Prostate gland (tissue), 2 donors: ENCODE results near the gene TCF7L2.

Experiments
- POLR2A ChIP-seq: fragments of 450-650 bp; IDR thresholded peaks from one replicate; pipeline ENCODE4 v1.6.1; 2016; ENCODE audit warnings: antibody characterized with exemption, mild to moderate bottlenecking
- POLR2AphosphoS5 ChIP-seq: sonication (generic); formaldehyde crosslinking; IDR thresholded peaks from one replicate; pipeline ENCODE4 v1.6.1; 2017; ENCODE audit warnings: antibody characterized with exemption
- TF ChIP-seq, protein P1 (sequence below), 4 experiments: fragments of 200-600 bp in 2 of 4; fragments of 450-650 bp in 2 of 4; sonication (generic) in 2 of 4; IDR thresholded peaks; 1 replicate in 3 of 4; 2 replicates in 1 of 4; pipeline ENCODE4 v1.5.1; 2016 to 2019; ENCODE audit warnings: antibody characterized with exemption in 4 of 4, mild to moderate bottlenecking in 2 of 4, moderate library complexity in 2 of 4

DNA sequence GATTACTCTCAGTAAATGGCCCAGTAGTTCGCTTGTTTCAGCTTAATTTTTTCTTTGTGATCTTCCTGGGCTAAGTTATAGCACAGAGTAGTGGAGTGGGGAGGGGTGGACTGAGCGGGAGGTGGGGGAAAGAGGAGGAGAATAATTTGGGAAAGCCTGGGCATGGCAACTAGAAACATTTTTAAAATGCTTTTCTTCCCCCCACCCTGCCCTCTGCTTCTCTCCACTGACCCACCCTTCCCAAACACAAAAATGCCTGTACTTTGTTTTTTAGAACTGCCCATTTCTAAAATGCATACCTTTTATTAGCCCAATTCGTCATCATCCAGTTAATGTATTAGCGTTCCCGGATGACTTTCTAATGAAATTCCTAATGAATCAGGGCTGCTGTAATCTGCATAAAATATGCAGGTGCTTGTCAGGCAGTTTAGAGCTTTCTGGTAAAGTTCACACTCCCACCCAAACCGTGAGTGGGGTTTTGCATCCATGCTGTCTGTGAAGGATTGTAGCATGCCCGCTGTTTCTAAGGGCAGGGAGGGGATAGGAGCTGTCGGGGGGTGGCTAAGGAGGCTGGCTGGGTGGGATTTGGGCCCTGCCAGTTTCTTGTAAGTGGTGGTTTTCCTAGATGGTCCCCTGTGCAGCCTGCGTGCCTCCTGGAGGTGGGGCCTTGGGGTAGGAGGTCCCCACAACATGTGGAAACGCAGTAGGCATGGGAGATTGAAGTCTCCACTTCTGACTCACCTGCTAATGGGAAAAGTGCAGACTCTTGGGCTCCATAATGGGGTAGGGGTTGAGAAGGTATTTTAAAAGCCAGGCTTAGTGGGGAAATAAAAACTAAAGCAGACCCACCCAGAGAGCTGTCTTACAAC is 190.3 kb downstream of the TCF7L2 start:
- no peak for TF ChIP-seq POLR2A
- TF ChIP-seq POLR2AphosphoS5 = no peak
- TF ChIP-seq, protein P1, sequence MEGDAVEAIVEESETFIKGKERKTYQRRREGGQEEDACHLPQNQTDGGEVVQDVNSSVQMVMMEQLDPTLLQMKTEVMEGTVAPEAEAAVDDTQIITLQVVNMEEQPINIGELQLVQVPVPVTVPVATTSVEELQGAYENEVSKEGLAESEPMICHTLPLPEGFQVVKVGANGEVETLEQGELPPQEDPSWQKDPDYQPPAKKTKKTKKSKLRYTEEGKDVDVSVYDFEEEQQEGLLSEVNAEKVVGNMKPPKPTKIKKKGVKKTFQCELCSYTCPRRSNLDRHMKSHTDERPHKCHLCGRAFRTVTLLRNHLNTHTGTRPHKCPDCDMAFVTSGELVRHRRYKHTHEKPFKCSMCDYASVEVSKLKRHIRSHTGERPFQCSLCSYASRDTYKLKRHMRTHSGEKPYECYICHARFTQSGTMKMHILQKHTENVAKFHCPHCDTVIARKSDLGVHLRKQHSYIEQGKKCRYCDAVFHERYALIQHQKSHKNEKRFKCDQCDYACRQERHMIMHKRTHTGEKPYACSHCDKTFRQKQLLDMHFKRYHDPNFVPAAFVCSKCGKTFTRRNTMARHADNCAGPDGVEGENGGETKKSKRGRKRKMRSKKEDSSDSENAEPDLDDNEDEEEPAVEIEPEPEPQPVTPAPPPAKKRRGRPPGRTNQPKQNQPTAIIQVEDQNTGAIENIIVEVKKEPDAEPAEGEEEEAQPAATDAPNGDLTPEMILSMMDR (IDR thresholded peaks at IDR 0.05) = no peak
